H1 (cell line): ENCODE measurements around the gene MLF1. TPM values are rescaled to one million over a fixed set of nuclear protein-coding genes. Genes with fewer than 3 reads are reported as not detected.

Experiments used
- CTCF ChIA-PET: fragments of 300-600 bp; sonication (Branson Sonifier 250); formaldehyde crosslinking; loops from one replicate; lab custom pipeline; 2021; ENCODE audit not compliant: partially characterized antibody; lab: Charles Lee
- POLR2A ChIA-PET: fragments of 300-600 bp; sonication (Branson Sonifier 250); formaldehyde crosslinking; loops from one replicate; lab custom pipeline; 2021; ENCODE audit warnings: inconsistent platforms; ENCODE audit not compliant: partially characterized antibody; lab: Charles Lee
- DNase-seq, 2 experiments: peaks; one replicate each; pipeline versions ENCODE4 v3.0.0 to v3.0.0-alpha.2; 2010 to 2022; ENCODE audit warnings: low spot score in 2 of 2, low read depth in 1 of 2, mixed read lengths in 1 of 2
- FAIRE-seq: peaks from 2 replicates; lab custom pipeline; 2011; peaks lifted over from hg19 to GRCh38; lab: Jason Lieb, UNC
- H2AFZ ChIP-seq: 2 replicates; pipeline ENCODE4 v1.8.1; 2012; ENCODE audit warnings: low read length, inconsistent platforms
- H2AK5ac ChIP-seq: 2 replicates; pipeline ENCODE4 v1.6.1; 2013; ENCODE audit warnings: low read depth, low read length
- H2BK120ac ChIP-seq: replicated peaks from 2 replicates; pipeline ENCODE3; 2013; ENCODE audit warnings: low read depth, low read length, inconsistent platforms
- H2BK12ac ChIP-seq: 2 replicates; pipeline ENCODE4 v1.6.1; 2013; ENCODE audit warnings: low read depth, low read length
- H2BK15ac ChIP-seq: 2 replicates; pipeline ENCODE4 v1.6.1; 2013; ENCODE audit warnings: low read length
- H2BK20ac ChIP-seq: 2 replicates; pipeline ENCODE4 v1.6.1; 2013; ENCODE audit warnings: low read length
- H2BK5ac ChIP-seq: 2 replicates; pipeline ENCODE4 v1.6.1; 2013; ENCODE audit warnings: low read depth, low read length
- H3K14ac ChIP-seq: 2 replicates; pipeline ENCODE4 v1.6.1; 2013; ENCODE audit warnings: inconsistent platforms; ENCODE audit not compliant: insufficient read length
- H3K18ac ChIP-seq: 2 replicates; pipeline ENCODE4 v1.6.1; 2013; ENCODE audit warnings: low read length; ENCODE audit errors: extremely low read depth
- H3K23ac ChIP-seq: 2 replicates; pipeline ENCODE4 v1.6.1; 2013; ENCODE audit warnings: inconsistent platforms; ENCODE audit not compliant: insufficient read length
- H3K23me2 ChIP-seq: 2 replicates; pipeline ENCODE4 v1.6.1; 2013; ENCODE audit warnings: low read depth, low read length
- H3K27ac ChIP-seq: 2 replicates; pipeline ENCODE4 v1.6.1; 2011; ENCODE audit warnings: low read depth, low read length, inconsistent platforms
- H3K27me3 ChIP-seq, 4 experiments: replicated peaks in 1 of 4; 1 replicate in 1 of 4; 2 replicates in 3 of 4; pipeline versions ENCODE4 v1.6.1 to v1.8.1; 2011 to 2013; ENCODE audit warnings: low read length in 3 of 4, mild to moderate bottlenecking in 3 of 4, inconsistent platforms in 2 of 4, mixed read lengths in 2 of 4, moderate library complexity in 1 of 4; ENCODE audit not compliant: control insufficient read depth in 3 of 4, insufficient read depth in 3 of 4; ENCODE audit errors: extremely low read depth in 1 of 4
- H3K36me3 ChIP-seq, 4 experiments: 2 replicates each; pipeline versions ENCODE4 v1.6.1 to v1.8.1; 2011 to 2013; ENCODE audit warnings: mild to moderate bottlenecking in 4 of 4, low read length in 3 of 4, moderate library complexity in 2 of 4, control low read depth in 1 of 4, inconsistent platforms in 1 of 4; ENCODE audit not compliant: insufficient read depth in 4 of 4, control insufficient read depth in 2 of 4
- H3K4ac ChIP-seq: replicated peaks from 2 replicates; pipeline ENCODE3; 2013; ENCODE audit warnings: low read length, low read depth, mixed read lengths, inconsistent platforms; ENCODE audit not compliant: insufficient read length
- H3K4me1 ChIP-seq, 4 experiments: replicated peaks in 1 of 4; 1 replicate in 1 of 4; 2 replicates in 3 of 4; pipeline versions ENCODE4 v1.6.1 to v1.8.1; 2011 to 2013; ENCODE audit warnings: low read length in 3 of 4, inconsistent platforms in 2 of 4, mixed read lengths in 1 of 4; ENCODE audit not compliant: insufficient read depth in 4 of 4, control insufficient read depth in 3 of 4
- H3K4me2 ChIP-seq, 2 experiments: 2 replicates each; pipeline versions ENCODE4 v1.6.1 to v1.8.1; 2011 to 2013; ENCODE audit warnings: low read depth in 2 of 2, low read length in 2 of 2, control low read depth in 1 of 2, inconsistent platforms in 1 of 2, mild to moderate bottlenecking in 1 of 2; ENCODE audit not compliant: insufficient read depth in 1 of 2
- H3K4me3 ChIP-seq, 4 experiments: fragments of 200-600, 300-600 bp in 1 of 4; sonication (generic), shearing (Covaris generic), sonication (Bioruptor Twin) in 1 of 4; 2 replicates each; pipeline versions ENCODE4 v1.5.1 to v1.8.1; 2011 to 2016; ENCODE audit warnings: low read length in 4 of 4, low read depth in 3 of 4, control low read depth in 2 of 4, inconsistent platforms in 2 of 4, mild to moderate bottlenecking in 2 of 4, mixed read lengths in 1 of 4, moderate library complexity in 1 of 4; ENCODE audit not compliant: insufficient read depth in 2 of 4; ENCODE audit errors: extremely low read depth in 1 of 4
- H3K56ac ChIP-seq: replicated peaks from 2 replicates; pipeline ENCODE3; 2013; ENCODE audit warnings: low read depth, mild to moderate bottlenecking, mixed read lengths, low read length, inconsistent platforms; ENCODE audit not compliant: insufficient read length
- H3K79me1 ChIP-seq: 2 replicates; pipeline ENCODE4 v1.6.1; 2013; ENCODE audit warnings: low read depth, low read length, control low read depth
- H3K79me2 ChIP-seq, 2 experiments: 2 replicates each; pipeline versions ENCODE4 v1.6.1 to v1.8.1; 2012 to 2013; ENCODE audit warnings: low read length in 2 of 2, mild to moderate bottlenecking in 2 of 2, inconsistent platforms in 1 of 2; ENCODE audit not compliant: insufficient read depth in 2 of 2, control insufficient read depth in 1 of 2
- H3K9ac ChIP-seq, 4 experiments: replicated peaks in 1 of 4; 1 replicate in 1 of 4; 2 replicates in 3 of 4; pipeline versions ENCODE4 v1.6.1 to v1.8.1; 2011 to 2013; ENCODE audit warnings: low read depth in 3 of 4, low read length in 3 of 4, control low read depth in 2 of 4, mild to moderate bottlenecking in 2 of 4, moderate library complexity in 2 of 4, inconsistent platforms in 1 of 4; ENCODE audit errors: extremely low read depth in 1 of 4
- H3K9me3 ChIP-seq, 2 experiments: 2 replicates each; pipeline versions ENCODE4 v1.6.1 to v1.8.1; 2012 to 2013; ENCODE audit warnings: mild to moderate bottlenecking in 2 of 2, moderate library complexity in 2 of 2, control low read depth in 1 of 2, inconsistent platforms in 1 of 2, low read depth in 1 of 2, low read length in 1 of 2, mixed read lengths in 1 of 2; ENCODE audit not compliant: insufficient read depth in 2 of 2
- H4K20me1 ChIP-seq, 2 experiments: replicated peaks in 1 of 2; 2 replicates each; pipeline versions ENCODE3 to v1.8.1; 2011 to 2013; ENCODE audit warnings: inconsistent platforms in 2 of 2, low read length in 2 of 2, mild to moderate bottlenecking in 1 of 2; ENCODE audit not compliant: insufficient read depth in 2 of 2, control insufficient read depth in 1 of 2
- H4K5ac ChIP-seq: 2 replicates; pipeline ENCODE4 v1.6.1; 2013; ENCODE audit warnings: low read length, low read depth, mixed read lengths, inconsistent platforms; ENCODE audit not compliant: insufficient read length
- H4K8ac ChIP-seq: 2 replicates; pipeline ENCODE4 v1.8.0; 2013; ENCODE audit warnings: mild to moderate bottlenecking, moderate library complexity, low read length, inconsistent platforms; ENCODE audit not compliant: insufficient read depth; ENCODE audit errors: extremely low read depth
- H4K91ac ChIP-seq: replicated peaks from 2 replicates; pipeline ENCODE3; 2013; ENCODE audit warnings: low read length, mixed read lengths, inconsistent platforms; ENCODE audit not compliant: insufficient read length
- FOSL1 ChIP-seq: IDR thresholded peaks from 2 replicates; pipeline ENCODE4 v1.6.1; 2011; ENCODE audit warnings: mild to moderate bottlenecking, low read depth, low read length, moderate library complexity; ENCODE audit not compliant: insufficient read depth
- GTF2F1 ChIP-seq: IDR thresholded peaks from 2 replicates; pipeline ENCODE4 v1.6.1; 2012; ENCODE audit warnings: low read depth, low read length, improper control_type of control experiment, borderline replicate concordance
- KDM4A ChIP-seq: IDR thresholded peaks from one replicate; pipeline ENCODE4 v1.7.1; 2012; ENCODE audit warnings: low read depth, mild to moderate bottlenecking, moderate library complexity, low read length, inconsistent platforms; ENCODE audit not compliant: severe bottlenecking
- NANOG ChIP-seq: IDR thresholded peaks from 2 replicates; pipeline ENCODE4 v1.6.1; 2011; ENCODE audit warnings: low read length, low read depth, mild to moderate bottlenecking, inconsistent platforms; ENCODE audit not compliant: insufficient read depth, poor library complexity, severe bottlenecking
- NRF1 ChIP-seq: IDR thresholded peaks from 2 replicates; pipeline ENCODE4 v1.6.1; 2011; ENCODE audit warnings: mild to moderate bottlenecking, low read depth, low read length, improper control_type of control experiment
- SIN3A ChIP-seq, 2 experiments: IDR thresholded peaks in 1 of 2; conservative IDR thresholded peaks in 1 of 2; 2 replicates each; pipeline ENCODE4 v1.6.1; 2011 to 2012; ENCODE audit warnings: low read length in 2 of 2, improper control_type of control experiment in 1 of 2, low read depth in 1 of 2, mild to moderate bottlenecking in 1 of 2
- SIRT6 ChIP-seq: IDR thresholded peaks from one replicate; pipeline ENCODE4 v1.7.1; 2012; ENCODE audit warnings: low read length, inconsistent platforms
- WGBS, 2 experiments: shearing (Covaris generic) in 1 of 2; methylation state at CpG; one replicate each; pipeline versions ENCODE4 v1.1.6 to v1.1.7; 2013 to 2015; ENCODE audit warnings: low lambda C conversion rate in 2 of 2, mixed read lengths in 2 of 2, inconsistent platforms in 1 of 2, low coverage in 1 of 2, missing lambda C conversion rate in 1 of 2; ENCODE audit not compliant: insufficient replicate concordance in 2 of 2, insufficient coverage in 1 of 2, insufficient read length in 1 of 2; ENCODE audit errors: extremely low coverage in 1 of 2, missing lambda C conversion rate in 1 of 2; 5-methylcytosine and 5-hydroxymethylcytosine counted together
- polyA plus RNA-seq, 7 experiments: library from polyadenylated mRNA; depleted of rRNA in 3 of 7; stranded (reverse) in 5 of 7; unstranded in 2 of 7; fragments of >200 nt in 5 of 7; fragments of 200-250 nt in 2 of 7; gene quantifications; 1 replicate in 5 of 7; 2 replicates in 1 of 7; 4 replicates in 1 of 7; pipeline versions ENCODE4 v1.2.1 to v1.2.3, GENCODE V29; 2011 to 2013; ENCODE audit warnings: missing spikeins in 2 of 7, mixed read lengths in 2 of 7
- total RNA-seq: library from RNA; stranded (reverse); fragmentation: NEBNext Ultra II Directional; extraction: Animal tissue kit (Norgen Biotek cat#: 25700); gene quantifications from 2 replicates; pipeline ENCODE4 v1.2.1, GENCODE V29; 2021
- TF ChIP-seq, protein P1 (sequence below): IDR thresholded peaks from 2 replicates; pipeline ENCODE4 v1.6.1; 2012; ENCODE audit warnings: low read length, inconsistent platforms

Gene MLF1
- total and polyA plus RNA-seq, 2 of the 8 experiments (the other 6 are each of a cell fraction or from before 2014, with no cell fraction given): 13.4 to 48.9 TPM

- Histone ChIP-seq H2BK15ac (no peak overlapping the region), H3K79me2 (no peaks in the 10 kb centered on the region), H2BK20ac (no peak overlapping the region), H2AFZ (peak overlapping the region; percentile 49; the same call in 1 of the 2 replicates), H4K8ac (no peak overlapping the region), H2BK12ac (no peak overlapping the region), H4K20me1 (no peaks in the 10 kb centered on the region), H3K27me3 (no peaks in the 10 kb centered on the region), H3K4me1 (no peaks in the 10 kb centered on the region), H3K14ac (no peak overlapping the region), H2BK120ac (no peak overlapping the region), H4K5ac (no peak overlapping the region), H3K36me3 (no peaks in the 10 kb centered on the region), H3K4me3 (no peak overlapping the region), H3K79me1 (no peaks in the 10 kb centered on the region), H3K27ac (no peak overlapping the region), H3K9me3 (no peaks in the 10 kb centered on the region), H2AK5ac (no peak overlapping the region), H3K56ac (no peak overlapping the region), H3K4me2 (no peak overlapping the region), H3K18ac (no peak overlapping the region), H3K23ac (no peak overlapping the region), H3K23me2 (no peaks in the 10 kb centered on the region), H4K91ac (no peak overlapping the region), H3K9ac (no peak overlapping the region), H2BK5ac (no peak overlapping the region)
- CTCF ChIA-PET: interaction anchor here (0.9 to 2.6 kb wide), 15 partner anchors 9 to 666 kb away, joined by 3 to 15 read pairs (median 8); partner anchors contain the start of genes GFM1 and MLF1
- POLR2A ChIA-PET: interaction anchor here (0.8 kb wide), 1 partner anchor 104 kb away, joined by 4 read pairs; the partner anchor contains the start of gene GFM1
- no peak for DNase-seq
- TF ChIP-seq FOSL1 (no peak), NRF1 (no peak), NANOG (no peak), GTF2F1 (no peak), KDM4A (no peak), SIN3A (conservative IDR thresholded peaks at IDR 0.05 in 1 of 2, IDR thresholded peaks at IDR 0.05 in 1 of 2; ENCODE audit: low read depth in 1 of 2, low read length in 2 of 2) (no peak), SIRT6 (no peak)
- TF ChIP-seq, protein P1, sequence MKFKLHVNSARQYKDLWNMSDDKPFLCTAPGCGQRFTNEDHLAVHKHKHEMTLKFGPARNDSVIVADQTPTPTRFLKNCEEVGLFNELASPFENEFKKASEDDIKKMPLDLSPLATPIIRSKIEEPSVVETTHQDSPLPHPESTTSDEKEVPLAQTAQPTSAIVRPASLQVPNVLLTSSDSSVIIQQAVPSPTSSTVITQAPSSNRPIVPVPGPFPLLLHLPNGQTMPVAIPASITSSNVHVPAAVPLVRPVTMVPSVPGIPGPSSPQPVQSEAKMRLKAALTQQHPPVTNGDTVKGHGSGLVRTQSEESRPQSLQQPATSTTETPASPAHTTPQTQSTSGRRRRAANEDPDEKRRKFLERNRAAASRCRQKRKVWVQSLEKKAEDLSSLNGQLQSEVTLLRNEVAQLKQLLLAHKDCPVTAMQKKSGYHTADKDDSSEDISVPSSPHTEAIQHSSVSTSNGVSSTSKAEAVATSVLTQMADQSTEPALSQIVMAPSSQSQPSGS: no peak
- TF ChIP-seq, all 59 proteins: peak for 0
- FAIRE-seq: no peak
- no peak overlapping the region for H3K4ac ChIP-seq
- WGBS, 2 experiments: 96% methylated on average over 1 of the region's 1 CpG; no CpG with 5 or more reads in 1 of the 2 experiments
Measured at GRCh38 chr3:158540066-158540465, 30.9 kb upstream of the MLF1 start.
